Panc1 (cell line): Measurements from ENCODE around the gene RILPL1. TPM values are rescaled to one million over a fixed set of nuclear protein-coding genes. Genes with fewer than 3 reads are reported as not detected.

Source experiments
- ATAC-seq: fragments of 200-7000 bp; cut with Tn5 transposase; 2 replicates; pipeline ENCODE4 v1.9.1; 2020; ENCODE audit warnings: mild to moderate bottlenecking, moderate library complexity
- BruUV-seq: library from RNA; stranded (reverse); fragments of 400-500 nt; replicated peaks from 2 replicates; lab custom pipeline; 2021; lab: Mats Ljungman, UMichigan
- CTCF ChIA-PET: fragments of 300-600 bp; sonication (Branson Sonifier 250); formaldehyde crosslinking; loops from one replicate; lab custom pipeline; 2022; ENCODE audit warnings: antibody characterized with exemption; lab: Charles Lee
- POLR2A ChIA-PET: fragments of 300-600 bp; sonication (Branson Sonifier 250); formaldehyde crosslinking; loops from one replicate; lab custom pipeline; 2022; ENCODE audit warnings: antibody characterized with exemption; lab: Charles Lee
- DNase-seq: peaks from one replicate; pipeline ENCODE4 v3.0.0-alpha.2; 2010; ENCODE audit warnings: low read depth, low spot score
- H3K27ac ChIP-seq: 2 replicates; pipeline ENCODE4 v1.5.1; 2011; ENCODE audit warnings: mild to moderate bottlenecking, low read length, inconsistent platforms
- H3K27me3 ChIP-seq: fragments of 200-500 bp; sonication (Bioruptor generic); 2 replicates; pipeline ENCODE4 v1.6.0; 2014; ENCODE audit warnings: low read length, inconsistent platforms; ENCODE audit not compliant: control insufficient read depth, insufficient read depth
- H3K36me3 ChIP-seq: fragments of 200-500 bp; sonication (Bioruptor generic); 2 replicates; pipeline ENCODE4 v1.5.1; 2014; ENCODE audit warnings: inconsistent platforms, mild to moderate bottlenecking, low read length, moderate library complexity; ENCODE audit not compliant: control insufficient read depth, insufficient read depth
- H3K4me1 ChIP-seq: 2 replicates; pipeline ENCODE4 v1.5.1; 2011; ENCODE audit warnings: inconsistent platforms, mild to moderate bottlenecking, low read length, moderate library complexity; ENCODE audit not compliant: control insufficient read depth, insufficient read depth
- H3K4me3 ChIP-seq, 2 experiments: 2 replicates each; pipeline ENCODE4 v1.5.1; 2011 to 2012; ENCODE audit warnings: low read depth in 2 of 2, low read length in 2 of 2, mild to moderate bottlenecking in 2 of 2, inconsistent platforms in 1 of 2, moderate library complexity in 1 of 2
- H3K9me3 ChIP-seq: fragments of 200-500 bp; sonication (Bioruptor generic); 2 replicates; pipeline ENCODE4 v1.5.1; 2014; ENCODE audit warnings: low read depth, mild to moderate bottlenecking, inconsistent platforms, low read length, moderate library complexity; ENCODE audit not compliant: control insufficient read depth, insufficient read depth
- CTCF ChIP-seq: fragments of 450-650 bp; IDR thresholded peaks from 2 replicates; pipeline ENCODE4 v1.5.1; 2017; ENCODE audit warnings: mild to moderate bottlenecking
- POLR2AphosphoS5 ChIP-seq: IDR thresholded peaks from 2 replicates; pipeline ENCODE4 v1.6.1; 2012; ENCODE audit warnings: mild to moderate bottlenecking, low read depth, low read length, moderate library complexity
- SIN3A ChIP-seq: IDR thresholded peaks from 2 replicates; pipeline ENCODE4 v1.6.1; 2012; ENCODE audit warnings: low read depth, mild to moderate bottlenecking, low read length, moderate library complexity, borderline replicate concordance; ENCODE audit not compliant: insufficient read depth
- TCF7L2 ChIP-seq: IDR thresholded peaks from 2 replicates; pipeline ENCODE4 v1.6.1; 2011; ENCODE audit warnings: mild to moderate bottlenecking, low read depth, low read length, inconsistent platforms
- in situ Hi-C: cut with HindIII; loops from 2 replicates; pipeline ENCODE4 v1.10.0; 2016; ENCODE audit warnings: low sequenced_read_pairs, low pct_unique_long_range_greater_than_20kb
- intact Hi-C: fragments of 100-400 bp; cut with micrococcal nuclease; formaldehyde crosslinking; loops from one replicate; pipeline ENCODE4 v1.10.0; 2022; ENCODE audit not compliant: unreplicated experiment
- total RNA-seq: library from RNA; stranded (reverse); gene quantifications from one replicate; pipeline ENCODE4 v1.2.1, GENCODE V29; 2021; ENCODE audit not compliant: unreplicated experiment
- TF ChIP-seq, protein P1 (sequence below), 2 experiments: IDR thresholded peaks; 2 replicates each; pipeline ENCODE4 v1.6.1; 2011 to 2012; ENCODE audit warnings: low read depth in 2 of 2, control low read depth in 1 of 2, low read length in 1 of 2, mild to moderate bottlenecking in 1 of 2, moderate library complexity in 1 of 2; ENCODE audit not compliant: insufficient read depth in 1 of 2

The RILPL1 gene
- total RNA-seq, 1 experiment from 2014 or later, result 16.2 TPM

- H3K36me3 ChIP-seq, result no peaks in the 10 kb centered on the region
- CTCF ChIA-PET, result interaction anchor here (0.6 kb wide), 1 partner anchor 16 kb away, joined by 4 read pairs; no protein-coding TSS in a partner anchor
- in situ Hi-C loops (no loop called here), intact Hi-C loops (no loop called here)
- BruUV-seq, result no TSS peak
- DNase-seq, result no peak
- no peak overlapping the region; the same call in 1 of the 2 replicates for H3K27ac ChIP-seq
- H3K4me3 ChIP-seq, result no peak overlapping the region
- no peaks in the 10 kb centered on the region for H3K27me3 ChIP-seq
- POLR2A ChIA-PET, result interaction anchor here (0.8 kb wide), 1 partner anchor 104 kb away, joined by 3 read pairs; no protein-coding TSS in a partner anchor
- no peak for ATAC-seq
- no peak for TF ChIP-seq TCF7L2
- no peak for TF ChIP-seq CTCF
- TF ChIP-seq, protein P1, sequence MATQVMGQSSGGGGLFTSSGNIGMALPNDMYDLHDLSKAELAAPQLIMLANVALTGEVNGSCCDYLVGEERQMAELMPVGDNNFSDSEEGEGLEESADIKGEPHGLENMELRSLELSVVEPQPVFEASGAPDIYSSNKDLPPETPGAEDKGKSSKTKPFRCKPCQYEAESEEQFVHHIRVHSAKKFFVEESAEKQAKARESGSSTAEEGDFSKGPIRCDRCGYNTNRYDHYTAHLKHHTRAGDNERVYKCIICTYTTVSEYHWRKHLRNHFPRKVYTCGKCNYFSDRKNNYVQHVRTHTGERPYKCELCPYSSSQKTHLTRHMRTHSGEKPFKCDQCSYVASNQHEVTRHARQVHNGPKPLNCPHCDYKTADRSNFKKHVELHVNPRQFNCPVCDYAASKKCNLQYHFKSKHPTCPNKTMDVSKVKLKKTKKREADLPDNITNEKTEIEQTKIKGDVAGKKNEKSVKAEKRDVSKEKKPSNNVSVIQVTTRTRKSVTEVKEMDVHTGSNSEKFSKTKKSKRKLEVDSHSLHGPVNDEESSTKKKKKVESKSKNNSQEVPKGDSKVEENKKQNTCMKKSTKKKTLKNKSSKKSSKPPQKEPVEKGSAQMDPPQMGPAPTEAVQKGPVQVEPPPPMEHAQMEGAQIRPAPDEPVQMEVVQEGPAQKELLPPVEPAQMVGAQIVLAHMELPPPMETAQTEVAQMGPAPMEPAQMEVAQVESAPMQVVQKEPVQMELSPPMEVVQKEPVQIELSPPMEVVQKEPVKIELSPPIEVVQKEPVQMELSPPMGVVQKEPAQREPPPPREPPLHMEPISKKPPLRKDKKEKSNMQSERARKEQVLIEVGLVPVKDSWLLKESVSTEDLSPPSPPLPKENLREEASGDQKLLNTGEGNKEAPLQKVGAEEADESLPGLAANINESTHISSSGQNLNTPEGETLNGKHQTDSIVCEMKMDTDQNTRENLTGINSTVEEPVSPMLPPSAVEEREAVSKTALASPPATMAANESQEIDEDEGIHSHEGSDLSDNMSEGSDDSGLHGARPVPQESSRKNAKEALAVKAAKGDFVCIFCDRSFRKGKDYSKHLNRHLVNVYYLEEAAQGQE (IDR thresholded peaks at IDR 0.05; ENCODE audit: insufficient read depth in 1 of 2, low read depth in 2 of 2, low read length in 1 of 2), result no peak
- no peak for TF ChIP-seq POLR2AphosphoS5
- no peak for TF ChIP-seq SIN3A
- peaks cover 14% of the 10 kb centered on the region for H3K4me1 ChIP-seq
- H3K9me3 ChIP-seq, result no peaks in the 10 kb centered on the region
These were observed 83.7 kb downstream of the RILPL1 start for GRCh38 chr12:123449856-123450255.

GRCh38 chr12:123449249-123449733, 84.2 kb downstream of the RILPL1 start:
- ATAC-seq (peak; percentile 60; the same call in 1 of the 2 replicates), DNase-seq (no peak)
- no peak for TF ChIP-seq SIN3A
- TF ChIP-seq, protein P1 (IDR thresholded peaks at IDR 0.05; ENCODE audit: insufficient read depth in 1 of 2, low read depth in 2 of 2, low read length in 1 of 2), result no peak
- TF ChIP-seq POLR2AphosphoS5, result no peak
- TF ChIP-seq CTCF, result no peak
- TF ChIP-seq TCF7L2, result no peak
- Histone ChIP-seq H3K9me3 (no peaks in the 10 kb centered on the region), H3K4me3 (no peak overlapping the region), H3K27me3 (no peaks in the 10 kb centered on the region), H3K36me3 (no peaks in the 10 kb centered on the region), H3K4me1 (peaks cover 17% of the 10 kb centered on the region), H3K27ac (peak overlapping the region; percentile 25; the same call in 1 of the 2 replicates)
- BruUV-seq, result no TSS peak
- CTCF ChIA-PET, result interaction anchor here (0.6 kb wide), 1 partner anchor 17 kb away, joined by 4 read pairs; no protein-coding TSS in a partner anchor
- intact Hi-C loops (no loop called here), in situ Hi-C loops (no loop called here)
- POLR2A ChIA-PET, result interaction anchor here (0.8 kb wide), 1 partner anchor 104 kb away, joined by 3 read pairs; no protein-coding TSS in a partner anchor
